ENCODE measurements around the gene KIF15. TPM values are rescaled to one million over a fixed set of nuclear protein-coding genes. Genes with fewer than 3 reads are reported as not detected.

Gene KIF15
- total and polyA plus RNA-seq, 8 donors: 0.45 to 9.3 (median 2.5) TPM

DNA sequence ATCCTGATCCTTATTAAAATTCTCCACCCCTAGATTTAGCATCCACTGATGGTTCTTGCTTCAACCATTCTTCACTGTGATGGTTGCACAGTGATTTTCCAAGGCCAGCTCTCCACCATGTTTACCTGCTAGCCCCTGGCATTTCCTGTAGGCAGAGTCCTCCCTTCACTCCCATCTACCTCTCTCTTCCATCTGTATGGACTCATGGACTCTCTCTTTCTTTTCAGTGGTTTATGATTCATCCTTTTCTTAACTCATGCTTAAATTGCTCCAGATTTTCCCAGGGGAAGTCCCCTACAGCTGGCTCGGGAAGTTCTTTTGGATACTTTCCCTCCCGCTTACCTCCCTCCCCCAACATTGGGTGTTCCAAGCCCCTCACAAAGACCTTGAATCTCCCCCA lies 131.5 kb downstream of the KIF15 start:
- Histone ChIP-seq H3K4me3 (no peak overlapping the region), H3K4me1 (no peaks in the 10 kb centered on the region), H3K27ac (no peak overlapping the region), H3K36me3 (no peaks in the 10 kb centered on the region), H3K27me3 (peaks cover 0 to 10% (median 0%) of the 10 kb centered on the region in 3 donors), H3K9me3 (no peaks in the 10 kb centered on the region)
- DNase-seq: no peak
- TF ChIP-seq POLR2AphosphoS5 (IDR thresholded peaks at IDR 0.05) (no peak), EP300 (IDR thresholded peaks at IDR 0.05) (no peak), POLR2A (IDR thresholded peaks at IDR 0.05) (no peak)
- TF ChIP-seq, protein P1, sequence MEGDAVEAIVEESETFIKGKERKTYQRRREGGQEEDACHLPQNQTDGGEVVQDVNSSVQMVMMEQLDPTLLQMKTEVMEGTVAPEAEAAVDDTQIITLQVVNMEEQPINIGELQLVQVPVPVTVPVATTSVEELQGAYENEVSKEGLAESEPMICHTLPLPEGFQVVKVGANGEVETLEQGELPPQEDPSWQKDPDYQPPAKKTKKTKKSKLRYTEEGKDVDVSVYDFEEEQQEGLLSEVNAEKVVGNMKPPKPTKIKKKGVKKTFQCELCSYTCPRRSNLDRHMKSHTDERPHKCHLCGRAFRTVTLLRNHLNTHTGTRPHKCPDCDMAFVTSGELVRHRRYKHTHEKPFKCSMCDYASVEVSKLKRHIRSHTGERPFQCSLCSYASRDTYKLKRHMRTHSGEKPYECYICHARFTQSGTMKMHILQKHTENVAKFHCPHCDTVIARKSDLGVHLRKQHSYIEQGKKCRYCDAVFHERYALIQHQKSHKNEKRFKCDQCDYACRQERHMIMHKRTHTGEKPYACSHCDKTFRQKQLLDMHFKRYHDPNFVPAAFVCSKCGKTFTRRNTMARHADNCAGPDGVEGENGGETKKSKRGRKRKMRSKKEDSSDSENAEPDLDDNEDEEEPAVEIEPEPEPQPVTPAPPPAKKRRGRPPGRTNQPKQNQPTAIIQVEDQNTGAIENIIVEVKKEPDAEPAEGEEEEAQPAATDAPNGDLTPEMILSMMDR (IDR thresholded peaks at IDR 0.05): no peak
- WGBS, 5 donors: 62 to 75% (median 67%) methylated on average over 2 of the region's 2 CpGs
- intact Hi-C loops (cut with DNase I; ENCODE audit: low total_unique reads): no loop called here

DNA sequence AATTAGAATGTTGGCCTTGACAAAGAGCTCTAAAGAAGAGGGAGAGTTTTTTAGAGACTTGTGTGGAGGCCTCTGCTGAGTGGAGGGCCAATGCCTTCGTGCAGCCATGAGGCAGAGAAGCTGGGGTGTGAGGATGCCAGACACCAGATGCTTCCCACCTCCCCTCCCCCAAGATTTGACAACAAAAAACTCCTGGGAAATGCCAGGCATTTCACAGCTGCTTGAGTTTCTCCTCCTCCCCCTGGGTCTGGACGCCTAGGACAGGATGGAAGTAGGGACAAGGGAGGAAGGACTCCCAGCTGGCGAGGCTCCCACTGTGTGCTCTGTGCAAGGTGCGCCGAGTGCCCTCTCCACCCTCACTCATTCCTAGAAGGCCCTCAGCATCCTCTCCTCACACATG lies 132.9 kb downstream of the KIF15 start:
- Histone ChIP-seq H3K4me1 (no peaks in the 10 kb centered on the region), H3K36me3 (no peaks in the 10 kb centered on the region), H3K4me3 (no peak overlapping the region), H3K27ac (no peak overlapping the region), H3K27me3 (peaks cover 0 to 22% (median 4%) of the 10 kb centered on the region in 3 donors), H3K9me3 (no peaks in the 10 kb centered on the region)
- TF ChIP-seq EP300 (IDR thresholded peaks at IDR 0.05): no peak
- TF ChIP-seq POLR2A (IDR thresholded peaks at IDR 0.05): no peak
- TF ChIP-seq, protein P1 (IDR thresholded peaks at IDR 0.05): no peak
- TF ChIP-seq POLR2AphosphoS5 (IDR thresholded peaks at IDR 0.05): no peak
- 45 to 53% (median 50%) methylated on average over 5 of the region's 5 CpGs for WGBS, 5 donors
- intact Hi-C loops (cut with DNase I; ENCODE audit: low total_unique reads): no loop called here
- no peak for DNase-seq

DNA sequence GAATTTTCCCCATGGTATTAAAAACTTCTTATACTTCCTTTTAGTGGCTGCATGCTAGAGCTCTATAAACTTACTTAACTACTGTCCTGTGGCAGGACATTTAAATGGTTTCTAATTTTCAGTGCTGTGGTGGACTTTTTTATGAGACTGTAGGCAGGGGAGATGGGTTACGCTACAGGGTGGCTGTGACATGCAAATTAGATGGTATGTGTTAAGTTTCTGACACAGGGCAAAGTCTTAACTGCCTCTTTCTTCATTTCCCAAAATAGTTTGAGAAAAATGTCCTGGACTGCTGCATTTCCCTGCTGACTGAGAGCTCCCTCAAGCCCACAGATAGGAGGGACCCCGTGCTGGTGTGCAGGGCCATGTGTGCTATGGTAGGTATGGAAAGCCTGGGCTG lies 134.8 kb downstream of the KIF15 start:
- Histone ChIP-seq H3K4me3 (no peak overlapping the region), H3K27ac (no peak overlapping the region), H3K4me1 (no peaks in the 10 kb centered on the region), H3K9me3 (no peaks in the 10 kb centered on the region), H3K27me3 (peaks cover 0 to 42% (median 11%) of the 10 kb centered on the region in 3 donors), H3K36me3 (no peaks in the 10 kb centered on the region)
- 75 to 91% (median 82%) methylated on average over 2 of the region's 2 CpGs for WGBS, 5 donors
- DNase-seq: no peak
- TF ChIP-seq POLR2AphosphoS5 (IDR thresholded peaks at IDR 0.05) (no peak), EP300 (IDR thresholded peaks at IDR 0.05) (no peak), POLR2A (IDR thresholded peaks at IDR 0.05) (no peak)
- TF ChIP-seq, protein P1 (IDR thresholded peaks at IDR 0.05): no peak
- intact Hi-C loops (cut with DNase I; ENCODE audit: low total_unique reads): no loop called here

DNA sequence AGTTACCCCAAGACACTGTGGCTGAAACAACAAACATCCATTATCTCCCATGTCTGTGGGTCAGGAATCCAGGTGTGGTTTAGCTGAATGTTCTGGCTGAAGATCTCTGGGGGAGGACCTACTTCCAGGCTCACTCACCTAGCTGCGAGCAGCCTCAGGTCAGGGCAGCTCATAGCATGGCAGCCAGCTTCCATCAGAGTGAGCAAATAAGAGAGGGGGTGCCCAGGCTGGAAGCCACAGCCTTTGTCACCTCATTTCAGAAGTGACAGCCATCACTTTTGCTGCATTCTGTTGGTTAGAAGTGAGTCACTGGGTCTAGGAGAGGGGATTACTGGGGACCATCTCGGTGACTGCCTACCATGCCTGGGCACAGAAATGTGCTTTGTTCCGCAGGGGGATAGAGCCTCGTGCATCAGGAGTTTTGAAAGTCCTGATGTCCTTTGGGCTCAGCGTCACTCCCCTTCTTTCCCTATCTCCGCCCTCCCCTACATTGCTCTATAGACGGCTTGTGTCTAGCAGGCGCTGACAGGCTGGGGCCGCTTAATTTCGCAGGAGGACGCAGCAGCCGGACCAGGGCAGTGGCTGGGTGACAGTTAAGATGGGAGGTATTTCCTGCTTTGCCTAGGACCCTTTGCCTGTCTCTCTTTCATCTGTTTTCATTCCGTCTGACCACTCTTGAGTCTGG lies 138.2 kb downstream of the KIF15 start:
- no peaks in the 10 kb centered on the region for H3K36me3 ChIP-seq
- no peak for DNase-seq
- H3K9me3 ChIP-seq: no peaks in the 10 kb centered on the region
- no peak overlapping the region for H3K27ac ChIP-seq
- no peak for TF ChIP-seq POLR2AphosphoS5 (IDR thresholded peaks at IDR 0.05)
- no peak for TF ChIP-seq EP300 (IDR thresholded peaks at IDR 0.05)
- TF ChIP-seq, protein P1 (IDR thresholded peaks at IDR 0.05): no peak
- TF ChIP-seq POLR2A (IDR thresholded peaks at IDR 0.05): no peak
- H3K4me3 ChIP-seq: no peak overlapping the region
- intact Hi-C loops (cut with DNase I; ENCODE audit: low total_unique reads): no loop called here
- 50 to 59% (median 55%) methylated on average over 13 of the region's 13 CpGs for WGBS, 5 donors
- H3K4me1 ChIP-seq: no peaks in the 10 kb centered on the region
- peaks cover 0 to 38% (median 11%) of the 10 kb centered on the region in 3 donors for H3K27me3 ChIP-seq

Data from stomach (tissue), 9 donors.